NCI-H446 (cell line): Measurements from ENCODE around the gene ALG8.

Experiments used
- DNase-seq, 2 experiments: peaks; one replicate each; lab custom pipeline; 2025; lab: John Stamatoyannopoulos, UW

The ALG8 gene

DNA sequence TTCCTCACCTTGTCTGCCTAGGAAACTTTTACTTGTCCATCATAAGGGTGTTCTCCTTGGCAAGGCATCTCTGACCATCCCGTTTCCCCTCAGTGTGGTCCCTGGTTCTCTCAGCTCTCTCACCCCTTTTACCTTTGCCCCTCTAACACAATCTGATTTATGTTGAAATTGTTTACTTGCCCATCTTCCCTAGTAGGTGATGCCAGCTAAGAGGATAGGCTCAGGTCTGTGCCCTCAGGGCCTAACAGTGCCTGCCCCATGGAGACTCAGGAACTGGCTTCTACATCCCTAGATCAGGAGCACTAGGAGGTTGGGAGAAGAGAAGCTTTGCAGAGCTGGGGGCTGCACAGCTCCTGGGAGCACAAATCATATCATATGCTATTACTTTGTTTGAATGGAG, 21.1 kb upstream of the ALG8 start:
- DNase-seq, result no peak

DNA sequence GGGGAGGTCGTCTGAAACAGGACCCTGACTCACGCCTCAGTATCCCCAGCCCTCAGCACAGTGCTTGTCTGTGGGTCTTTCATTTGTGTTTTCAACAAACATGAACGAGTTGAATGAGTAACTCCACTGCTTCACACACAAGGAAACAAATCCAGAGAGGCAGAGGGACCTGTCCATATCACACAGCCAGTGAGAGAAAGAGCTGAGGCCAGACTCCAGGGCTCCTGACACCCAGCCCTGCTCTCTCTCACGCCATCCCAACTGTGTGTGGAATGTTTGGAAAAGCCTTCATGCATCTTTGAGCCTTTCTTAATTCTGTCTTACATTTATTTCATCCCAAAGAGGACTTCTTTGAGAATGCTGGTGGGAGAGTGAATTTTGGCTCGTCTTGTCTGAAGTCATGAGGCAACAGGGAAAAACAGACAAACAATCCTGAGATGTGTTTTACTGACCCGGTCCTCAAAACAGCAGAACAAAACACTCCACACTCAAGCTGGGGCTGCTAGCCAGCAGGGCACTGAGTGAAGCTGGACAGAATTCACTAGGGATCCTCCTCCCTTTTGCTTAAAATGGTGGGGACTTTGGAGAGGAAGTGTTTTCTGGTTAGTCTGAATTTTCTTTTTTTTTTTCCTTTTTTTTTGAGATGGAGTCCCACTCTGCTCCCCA, 19.7 kb upstream of the ALG8 start:
- no peak for DNase-seq

DNA sequence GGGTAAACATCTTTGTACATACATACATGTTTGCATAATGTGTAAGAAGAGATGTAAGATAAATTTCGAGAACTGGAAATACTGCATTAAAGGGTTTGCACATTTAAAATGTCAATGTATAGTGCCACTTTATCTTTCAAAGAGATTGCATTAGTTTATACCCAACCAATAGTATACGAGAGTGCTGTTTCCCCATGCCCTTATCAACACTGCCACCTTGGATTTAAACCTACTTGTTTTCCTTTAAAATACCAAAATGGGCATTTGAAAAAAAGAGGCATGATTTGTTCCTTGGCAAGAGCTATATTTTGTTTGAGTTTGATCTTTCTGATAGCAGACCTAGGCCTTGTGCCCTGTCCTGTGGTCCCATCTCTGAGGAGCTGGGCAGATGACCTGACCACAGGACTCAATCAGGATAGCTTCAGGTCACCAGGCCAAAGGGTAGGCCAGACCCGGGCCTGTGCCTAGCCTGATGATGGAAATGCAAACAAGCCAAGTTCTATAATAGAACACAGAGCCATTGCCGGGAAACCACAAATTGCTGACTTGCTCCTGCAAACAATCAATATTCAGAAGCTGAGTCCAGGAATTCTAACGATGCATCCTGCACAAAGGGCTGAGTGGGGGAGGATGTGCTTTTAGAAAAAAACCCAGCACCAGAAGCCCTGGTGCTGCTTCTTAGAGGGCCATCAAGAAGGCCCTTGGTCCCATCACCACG, 16.9 kb upstream of the ALG8 start:
- no peak for DNase-seq

- no peak for DNase-seq
These were observed 12.4 kb upstream of the ALG8 start for GRCh38 chr11:78151804-78152203.

DNA sequence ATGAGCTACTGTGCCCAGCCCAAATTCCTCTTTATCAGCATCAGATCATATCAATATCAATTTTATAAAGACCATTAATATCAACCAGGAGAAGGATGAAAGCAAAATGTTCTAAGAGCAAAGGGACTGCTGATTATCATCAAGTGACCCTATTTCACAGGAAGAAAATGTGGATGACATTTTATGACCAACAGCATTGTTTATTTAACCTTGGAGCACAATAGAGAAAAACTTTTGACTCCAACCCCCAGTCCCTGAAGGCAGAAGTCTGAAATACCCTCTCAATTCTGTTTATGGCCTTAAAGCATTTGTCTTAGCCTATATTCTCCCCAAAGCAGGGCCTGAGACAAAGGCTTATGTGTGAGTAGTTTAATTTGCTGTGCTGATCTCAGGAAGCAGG, 11.3 kb upstream of the ALG8 start:
- DNase-seq, result no peak

DNA sequence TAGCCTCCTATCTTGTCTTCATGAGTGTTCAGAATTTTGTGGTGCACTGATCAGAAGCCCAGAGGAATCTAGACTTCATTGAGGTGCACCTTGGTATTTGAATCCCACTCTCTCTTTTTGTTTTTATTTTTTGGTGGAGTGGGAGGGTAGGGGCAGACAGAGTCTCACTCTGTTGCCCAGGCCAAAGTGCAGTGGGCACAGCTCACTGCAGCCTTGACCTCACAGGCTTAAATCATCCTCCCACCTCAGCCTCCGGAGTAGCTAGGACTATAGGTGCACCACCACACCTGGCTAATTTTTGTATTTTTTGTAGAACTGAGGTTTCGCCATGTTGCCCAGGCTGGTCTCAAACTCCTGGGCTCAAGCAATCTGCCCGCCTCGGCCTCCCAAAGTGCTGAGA, 10.9 kb upstream of the ALG8 start:
- DNase-seq, result no peak

DNA sequence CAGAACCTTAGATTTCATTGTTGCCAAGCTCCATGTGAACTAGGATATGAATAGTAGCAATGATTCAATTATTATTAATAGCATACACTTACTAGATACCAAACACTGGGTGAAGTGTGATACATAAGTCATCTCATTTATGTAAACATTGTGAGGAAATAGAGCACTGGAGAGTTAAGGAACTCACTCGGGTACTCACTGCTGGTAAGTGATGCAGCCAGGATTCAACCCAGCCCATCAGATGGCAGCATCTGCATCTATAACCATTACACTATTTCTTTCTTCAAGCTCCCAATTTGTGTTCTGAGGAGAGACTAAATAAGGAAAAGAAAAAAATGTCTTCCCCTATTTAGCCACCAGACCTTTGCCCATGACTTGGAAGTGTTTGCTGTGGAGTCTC, 10.2 kb upstream of the ALG8 start:
- peak in 1 of 2 experiments; percentile 10 for DNase-seq

- no peak for DNase-seq
These were observed 8.4 kb upstream of the ALG8 start for GRCh38 chr11:78147807-78148206.

- DNase-seq, result no peak
These were observed 6.1 kb upstream of the ALG8 start for GRCh38 chr11:78145511-78146025.

DNA sequence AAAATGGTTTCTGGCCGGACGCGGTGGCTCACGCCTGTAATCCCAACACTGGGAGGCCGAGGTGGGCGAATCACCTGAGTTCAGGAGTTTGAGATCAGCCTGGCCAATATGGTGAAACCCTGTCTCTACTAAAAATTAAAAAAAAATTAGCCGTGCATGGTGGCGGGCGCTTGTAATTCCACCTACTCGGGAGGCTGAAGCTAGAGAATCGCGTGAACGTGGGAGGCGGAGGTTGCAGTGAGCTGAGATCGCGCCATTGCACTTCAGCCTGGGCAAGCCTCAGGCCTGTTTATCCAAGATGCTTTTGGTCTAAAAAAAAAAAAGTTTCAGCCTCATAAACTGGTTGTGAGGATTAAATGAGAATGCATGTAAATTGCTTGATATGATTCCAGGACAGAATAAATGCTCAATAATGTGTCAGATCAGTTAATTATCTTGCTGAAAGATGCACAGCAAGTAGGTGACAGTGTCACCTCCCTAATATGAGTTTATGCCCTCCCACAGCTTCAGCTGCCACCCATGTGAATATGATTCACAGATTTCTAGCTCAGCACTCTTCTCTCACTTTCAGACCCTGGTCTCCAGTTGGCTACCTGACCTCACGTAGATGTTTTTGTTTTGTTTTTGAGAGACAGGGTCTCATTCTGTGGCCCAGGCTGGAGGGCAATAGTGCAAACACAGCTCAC, 1.1 kb upstream of the ALG8 start:
- no peak for DNase-seq

GRCh38 chr11:78138694-78139421, 568 bp downstream of the ALG8 start:
- DNase-seq, result no peak

GRCh38 chr11:78138291-78138690, 1.1 kb downstream of the ALG8 start:
- no peak for DNase-seq

DNA sequence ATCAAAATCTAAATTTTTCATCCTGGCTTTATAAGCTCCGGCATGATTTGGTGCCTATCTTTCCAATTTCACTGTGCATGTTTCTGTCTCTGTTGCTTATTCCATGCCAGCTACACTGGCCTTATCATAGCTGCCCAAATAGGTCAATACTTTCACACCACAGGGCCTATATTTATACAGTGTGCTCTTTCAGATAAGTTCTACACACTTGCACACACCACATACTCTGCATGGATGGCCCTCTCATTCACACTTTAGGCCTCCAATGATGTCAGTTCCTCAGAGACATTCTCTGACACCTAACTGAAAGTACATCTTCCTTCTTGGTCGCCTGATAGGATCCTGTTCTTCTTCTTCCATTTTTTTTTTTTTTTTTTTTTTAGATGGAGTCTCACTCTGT, 7.0 kb downstream of the ALG8 start:
- DNase-seq, result no peak

DNA sequence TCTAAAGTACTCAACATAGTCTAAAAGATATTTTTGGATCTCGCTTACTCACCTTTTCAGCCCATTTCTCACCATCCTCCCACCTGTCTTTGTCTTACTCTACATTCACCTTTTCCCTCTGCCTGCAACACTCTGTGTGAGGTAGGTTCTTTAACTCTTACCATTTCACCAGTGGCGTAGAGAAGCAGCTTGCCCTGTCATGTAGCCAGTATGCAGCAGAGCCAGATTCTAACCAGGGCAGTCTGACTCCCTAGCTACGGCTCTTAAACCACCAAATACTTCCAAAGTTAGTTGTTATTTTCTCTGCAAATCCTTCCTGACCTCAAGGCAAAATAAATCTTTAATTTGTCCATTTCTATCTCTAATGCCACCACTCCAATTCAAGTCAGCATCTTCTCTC, 7.5 kb downstream of the ALG8 start:
- no peak for DNase-seq

GRCh38 chr11:78127403-78127802, 12.0 kb downstream of the ALG8 start:
- DNase-seq, result no peak

- no peak for DNase-seq
These were observed 26.7 kb downstream of the ALG8 start for GRCh38 chr11:78112582-78113275.

- DNase-seq, result no peak
These were observed 28.1 kb downstream of the ALG8 start for GRCh38 chr11:78111298-78111697.

DNA sequence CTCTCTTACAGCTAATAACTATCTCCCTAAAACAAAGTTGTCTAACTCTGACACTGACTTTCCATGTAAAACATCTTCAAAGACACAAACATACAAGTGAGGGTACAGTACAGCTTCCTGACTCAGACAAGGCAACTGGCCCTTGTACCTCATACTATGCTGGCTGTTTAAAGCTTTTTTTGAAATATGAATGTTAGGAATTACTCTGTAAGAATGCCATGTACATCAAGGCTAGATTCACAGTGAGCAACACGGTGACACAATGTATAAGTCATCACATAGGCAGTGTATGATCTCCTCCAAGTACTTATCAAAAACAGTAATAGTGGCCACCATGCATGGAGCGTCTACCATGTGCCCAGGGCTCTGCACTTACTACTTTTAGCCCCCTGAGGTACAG, 28.6 kb downstream of the ALG8 start:
- DNase-seq, result no peak

DNA sequence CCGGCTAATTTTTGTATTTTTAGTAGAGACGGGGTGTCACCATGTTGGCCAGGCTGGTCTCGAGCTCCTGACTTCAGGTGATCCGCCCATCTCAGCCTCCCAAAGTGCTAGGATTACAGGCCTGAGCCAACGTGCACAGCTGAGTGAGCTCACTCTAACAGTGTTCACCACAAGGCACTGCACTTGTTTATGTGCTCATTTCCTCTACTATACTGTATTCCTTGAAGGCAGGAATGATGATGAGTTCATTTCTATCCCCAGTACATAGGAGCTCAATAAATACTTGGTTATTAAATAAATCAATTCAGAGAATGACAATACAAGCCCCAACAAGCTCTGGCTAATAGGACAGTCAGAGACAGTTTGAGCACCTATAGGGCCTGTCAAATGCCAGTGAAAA, 29.1 kb downstream of the ALG8 start:
- no peak for DNase-seq

GRCh38 chr11:78109081-78110015, 30.1 kb downstream of the ALG8 start:
- DNase-seq, result peak; percentile 88 to 97
